Chondrocyte (in vitro differentiated cells): ENCODE data around the gene DRAP1. TPM values are rescaled to one million over a fixed set of nuclear protein-coding genes. Genes with fewer than 3 reads are reported as not detected.

Experiments used
- DNase-seq: peaks from one replicate; pipeline ENCODE4 v3.0.0; 2021; ENCODE audit warnings: mixed read lengths, low spot score
- H3K27ac Mint-ChIP-seq: one replicate; pipeline ENCODE4 v1.8.0; 2021; ENCODE audit warnings: mild to moderate bottlenecking, moderate library complexity, mixed read lengths; ENCODE audit not compliant: unreplicated experiment
- H3K27me3 Mint-ChIP-seq: 2 replicates; pipeline ENCODE4 v1.8.0; 2021; ENCODE audit warnings: low read depth, mixed read lengths
- H3K36me3 Mint-ChIP-seq: 2 replicates; pipeline ENCODE4 v1.8.0; 2021; ENCODE audit warnings: low read depth, mixed read lengths
- H3K4me1 Mint-ChIP-seq: 2 replicates; pipeline ENCODE4 v1.8.0; 2021; ENCODE audit warnings: low read depth, mild to moderate bottlenecking, mixed read lengths
- H3K4me3 Mint-ChIP-seq: one replicate; pipeline ENCODE4 v1.8.0; 2021; ENCODE audit warnings: mild to moderate bottlenecking, moderate library complexity, mixed read lengths; ENCODE audit not compliant: unreplicated experiment
- H3K9me3 Mint-ChIP-seq: 2 replicates; pipeline ENCODE4 v1.8.0; 2021; ENCODE audit warnings: low read depth, mixed read lengths
- CTCF ChIP-seq: fragments of 200-600 bp; sonication (generic); IDR thresholded peaks from 2 replicates; pipeline ENCODE4 v1.5.0; 2021; ENCODE audit warnings: antibody characterized with exemption, mild to moderate bottlenecking, moderate library complexity
- total RNA-seq: library from RNA; stranded (reverse); gene quantifications from 3 replicates; pipeline ENCODE4 v1.2.1, GENCODE V29; 2021

Gene DRAP1
- total RNA-seq, 1 donor from 2014 or later = 111 TPM

GRCh38 chr11:65919573-65920371 lies 546 bp downstream of the DRAP1 start:
- no peak for DNase-seq
- peaks cover 15% of the 10 kb centered on the region for H3K36me3 Mint-ChIP-seq

GRCh38 chr11:65920372-65920802 lies 1.2 kb downstream of the DRAP1 start:
- no peak overlapping the region for H3K27ac Mint-ChIP-seq
- H3K27me3 Mint-ChIP-seq = no peaks in the 10 kb centered on the region
- no peaks in the 10 kb centered on the region for H3K9me3 Mint-ChIP-seq
- no peak for DNase-seq
- peaks cover 15% of the 10 kb centered on the region for H3K36me3 Mint-ChIP-seq
- H3K4me3 Mint-ChIP-seq = peak overlapping the region; percentile 90
- peaks cover 34% of the 10 kb centered on the region for H3K4me1 Mint-ChIP-seq
- TF ChIP-seq CTCF = no peak

More at GRCh38 chr11:65919573-65920371, 546 bp downstream of the DRAP1 start:
- H3K27me3 Mint-ChIP-seq = no peaks in the 10 kb centered on the region
- no peaks in the 10 kb centered on the region for H3K9me3 Mint-ChIP-seq
- H3K4me3 Mint-ChIP-seq = peak overlapping the region; percentile 90
- H3K27ac Mint-ChIP-seq = peak overlapping the region; percentile 39
- no peak for TF ChIP-seq CTCF
- H3K4me1 Mint-ChIP-seq = peaks cover 40% of the 10 kb centered on the region

- Mint-ChIP-seq H3K27me3 (no peaks in the 10 kb centered on the region), H3K4me1 (peaks cover 27% of the 10 kb centered on the region), H3K4me3 (no peak overlapping the region), H3K9me3 (no peaks in the 10 kb centered on the region), H3K36me3 (peaks cover 15% of the 10 kb centered on the region), H3K27ac (no peak overlapping the region)
- no peak for DNase-seq
- TF ChIP-seq CTCF = no peak
Measured at GRCh38 chr11:65921033-65921555, 1.9 kb downstream of the DRAP1 start.

GRCh38 chr11:65921876-65922275 lies 2.6 kb downstream of the DRAP1 start:
- Mint-ChIP-seq H3K4me1 (peaks cover 19% of the 10 kb centered on the region), H3K4me3 (no peak overlapping the region), H3K27ac (no peak overlapping the region), H3K9me3 (no peaks in the 10 kb centered on the region), H3K36me3 (peaks cover 13% of the 10 kb centered on the region), H3K27me3 (no peaks in the 10 kb centered on the region)
- no peak for TF ChIP-seq CTCF
- DNase-seq = no peak

- no peaks in the 10 kb centered on the region for H3K9me3 Mint-ChIP-seq
Measured at GRCh38 chr11:65922565-65922964, 3.3 kb downstream of the DRAP1 start.

More at GRCh38 chr11:65922565-65922964, 3.3 kb downstream of the DRAP1 start:
- no peak for TF ChIP-seq CTCF
- no peak overlapping the region for H3K4me3 Mint-ChIP-seq
- no peak for DNase-seq
- H3K27me3 Mint-ChIP-seq = no peaks in the 10 kb centered on the region
- H3K4me1 Mint-ChIP-seq = peaks cover 14% of the 10 kb centered on the region
- no peak overlapping the region for H3K27ac Mint-ChIP-seq
- H3K36me3 Mint-ChIP-seq = peaks cover 11% of the 10 kb centered on the region
